ENCODE data around the gene TLR3. TPM values are rescaled to one million over a fixed set of nuclear protein-coding genes. Genes with fewer than 3 reads are reported as not detected.

Gene TLR3
- total and polyA plus RNA-seq, 4 experiments from 2014 or later = 2.1 to 4.1 (median 2.6) TPM

DNA sequence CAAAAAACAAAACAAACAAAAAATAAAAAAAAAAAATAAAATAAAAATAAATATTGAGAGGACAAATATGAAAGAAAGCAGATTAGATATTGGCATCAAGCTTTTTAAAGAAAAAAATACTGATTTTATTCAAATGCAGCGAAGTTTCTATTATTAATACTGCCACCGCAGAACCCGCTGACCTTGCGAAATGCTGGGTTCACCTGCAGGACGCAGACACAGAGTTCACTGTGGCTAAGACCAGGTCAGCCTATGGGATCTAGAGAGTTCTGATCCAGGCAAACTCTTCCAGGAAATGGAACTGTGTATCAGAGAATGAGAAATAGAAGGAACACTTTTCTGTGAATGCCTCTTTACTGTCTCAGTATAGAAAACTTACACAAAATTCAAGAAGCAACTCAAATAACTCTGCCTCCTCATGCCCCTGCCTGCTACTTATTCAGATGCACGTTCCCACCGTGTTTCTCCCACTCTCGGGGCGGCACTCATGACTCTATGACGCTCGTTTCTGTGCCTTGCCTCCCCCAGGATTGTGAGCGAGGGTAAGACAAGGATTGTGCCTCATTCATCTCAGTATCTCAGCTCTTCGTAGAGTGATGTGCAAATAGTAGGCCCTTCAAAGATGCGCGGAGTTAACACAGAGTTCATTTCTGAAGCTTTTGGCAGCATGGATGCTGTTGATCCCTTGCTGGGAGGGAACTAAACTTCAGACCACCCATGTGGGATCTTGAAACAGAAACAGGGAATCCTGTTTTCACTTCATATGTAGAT lies 44.1 kb upstream of the TLR3 start:
- DNase-seq = no peak
- Histone ChIP-seq H3K27me3 (ENCODE audit: insufficient read depth, low read length) (no peaks in the 10 kb centered on the region), H3K4me3 (ENCODE audit: low read length in 2 of 2) (no peak overlapping the region), H3K9me3 (ENCODE audit: control insufficient read depth in 1 of 2, low read length in 2 of 2) (no peaks in the 10 kb centered on the region), H3K36me3 (ENCODE audit: insufficient read depth, low read length) (no peaks in the 10 kb centered on the region), H3K4me1 (ENCODE audit: insufficient read depth, low read length) (no peaks in the 10 kb centered on the region), H3K27ac (ENCODE audit: low read depth, low read length) (no peak overlapping the region)
- no peaks in the 10 kb centered on the region for H3K36me3 Mint-ChIP-seq
- POLR2A ChIA-PET (ENCODE audit: partially characterized antibody) = no interaction called here
- CTCF ChIA-PET (ENCODE audit: partially characterized antibody) = interaction anchor here (1.5 kb wide), 1 partner anchor 13 kb away, joined by 5 read pairs; no protein-coding TSS in a partner anchor
- H3K27ac Mint-ChIP-seq = no peak overlapping the region
- peaks cover 12 to 15% of the 10 kb centered on the region in 2 donors for H3K27me3 Mint-ChIP-seq
- intact Hi-C loops (cut with micrococcal nuclease) = no loop called here
- peaks cover 0 to 2% (median 0%) of the 10 kb centered on the region in 8 donors for H3K9me3 Mint-ChIP-seq
- H3K4me3 Mint-ChIP-seq = no peak overlapping the region
- no peaks in the 10 kb centered on the region for H3K4me1 Mint-ChIP-seq

DNA sequence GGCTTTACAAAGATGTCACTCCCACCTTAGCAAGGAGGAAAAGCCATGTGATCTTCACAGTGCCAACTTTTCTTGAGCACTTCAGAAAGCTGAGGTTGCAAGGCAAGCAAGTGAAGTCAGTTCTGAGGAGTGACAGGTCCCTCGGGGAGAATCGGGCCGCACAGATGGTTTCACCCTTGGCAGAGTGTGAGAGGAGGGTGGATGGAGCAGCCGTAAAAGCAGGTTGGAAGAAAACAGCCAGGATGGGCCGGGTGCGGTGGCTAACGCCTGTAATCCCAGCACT lies 43.6 kb upstream of the TLR3 start:
- intact Hi-C loops (cut with micrococcal nuclease) = no loop called here
- H3K4me1 Mint-ChIP-seq = no peaks in the 10 kb centered on the region
- no peak overlapping the region for H3K4me3 Mint-ChIP-seq
- CTCF ChIA-PET (ENCODE audit: partially characterized antibody) = interaction anchor here (1.5 kb wide), 1 partner anchor 12 kb away, joined by 5 read pairs; no protein-coding TSS in a partner anchor
- H3K27me3 Mint-ChIP-seq = peaks cover 12 to 15% of the 10 kb centered on the region in 2 donors
- no peaks in the 10 kb centered on the region for H3K27me3 ChIP-seq (ENCODE audit: insufficient read depth, low read length)
- H3K36me3 Mint-ChIP-seq = no peaks in the 10 kb centered on the region
- POLR2A ChIA-PET (ENCODE audit: partially characterized antibody) = no interaction called here
- H3K27ac Mint-ChIP-seq = no peak overlapping the region
- peaks cover 0 to 2% (median 0%) of the 10 kb centered on the region in 8 donors for H3K9me3 Mint-ChIP-seq
- no peaks in the 10 kb centered on the region for H3K9me3 ChIP-seq (ENCODE audit: control insufficient read depth in 1 of 2, low read length in 2 of 2)
- no peak overlapping the region for H3K4me3 ChIP-seq (ENCODE audit: low read length in 2 of 2)
- H3K4me1 ChIP-seq (ENCODE audit: insufficient read depth, low read length) = no peaks in the 10 kb centered on the region
- no peak for DNase-seq
- no peaks in the 10 kb centered on the region for H3K36me3 ChIP-seq (ENCODE audit: insufficient read depth, low read length)
- no peak overlapping the region for H3K27ac ChIP-seq (ENCODE audit: low read depth, low read length)

DNA sequence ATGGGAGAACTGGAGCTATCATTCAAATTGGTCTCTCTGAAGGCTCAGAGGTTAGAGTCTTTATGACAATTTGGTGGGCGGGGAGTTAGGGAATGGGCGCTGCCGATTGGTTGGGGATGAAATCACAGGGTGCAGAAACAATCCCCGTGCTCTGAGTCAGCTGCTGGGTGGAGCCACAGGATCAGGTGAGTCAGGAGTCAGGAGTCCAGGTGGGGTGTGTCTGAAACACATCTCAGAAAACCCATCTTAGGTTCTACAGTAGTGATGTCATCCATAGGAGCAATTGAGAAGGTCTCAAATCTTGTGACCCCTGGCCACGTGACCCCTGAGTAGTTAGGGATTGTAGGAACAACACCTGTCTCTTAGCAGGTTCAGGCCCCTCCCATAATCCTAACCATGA lies 41.6 kb upstream of the TLR3 start:
- H3K27ac ChIP-seq (ENCODE audit: low read depth, low read length) = no peak overlapping the region
- intact Hi-C loops (cut with micrococcal nuclease) = no loop called here
- no peak overlapping the region for H3K4me3 ChIP-seq (ENCODE audit: low read length in 2 of 2)
- no peaks in the 10 kb centered on the region for H3K27me3 ChIP-seq (ENCODE audit: insufficient read depth, low read length)
- ChIA-PET POLR2A (ENCODE audit: partially characterized antibody) (no interaction called here), CTCF (ENCODE audit: partially characterized antibody) (interaction anchor here (0.9 kb wide), 1 partner anchor 11 kb away, joined by 3 read pairs; no protein-coding TSS in a partner anchor)
- Mint-ChIP-seq H3K27ac (no peak overlapping the region), H3K36me3 (no peaks in the 10 kb centered on the region), H3K27me3 (peaks cover 15 to 26% of the 10 kb centered on the region in 2 donors), H3K4me1 (no peaks in the 10 kb centered on the region), H3K4me3 (no peak overlapping the region), H3K9me3 (peaks cover 0 to 2% (median 0%) of the 10 kb centered on the region in 8 donors)
- no peak for DNase-seq
- H3K9me3 ChIP-seq (ENCODE audit: control insufficient read depth in 1 of 2, low read length in 2 of 2) = no peaks in the 10 kb centered on the region
- H3K4me1 ChIP-seq (ENCODE audit: insufficient read depth, low read length) = no peaks in the 10 kb centered on the region
- H3K36me3 ChIP-seq (ENCODE audit: insufficient read depth, low read length) = no peaks in the 10 kb centered on the region

DNA sequence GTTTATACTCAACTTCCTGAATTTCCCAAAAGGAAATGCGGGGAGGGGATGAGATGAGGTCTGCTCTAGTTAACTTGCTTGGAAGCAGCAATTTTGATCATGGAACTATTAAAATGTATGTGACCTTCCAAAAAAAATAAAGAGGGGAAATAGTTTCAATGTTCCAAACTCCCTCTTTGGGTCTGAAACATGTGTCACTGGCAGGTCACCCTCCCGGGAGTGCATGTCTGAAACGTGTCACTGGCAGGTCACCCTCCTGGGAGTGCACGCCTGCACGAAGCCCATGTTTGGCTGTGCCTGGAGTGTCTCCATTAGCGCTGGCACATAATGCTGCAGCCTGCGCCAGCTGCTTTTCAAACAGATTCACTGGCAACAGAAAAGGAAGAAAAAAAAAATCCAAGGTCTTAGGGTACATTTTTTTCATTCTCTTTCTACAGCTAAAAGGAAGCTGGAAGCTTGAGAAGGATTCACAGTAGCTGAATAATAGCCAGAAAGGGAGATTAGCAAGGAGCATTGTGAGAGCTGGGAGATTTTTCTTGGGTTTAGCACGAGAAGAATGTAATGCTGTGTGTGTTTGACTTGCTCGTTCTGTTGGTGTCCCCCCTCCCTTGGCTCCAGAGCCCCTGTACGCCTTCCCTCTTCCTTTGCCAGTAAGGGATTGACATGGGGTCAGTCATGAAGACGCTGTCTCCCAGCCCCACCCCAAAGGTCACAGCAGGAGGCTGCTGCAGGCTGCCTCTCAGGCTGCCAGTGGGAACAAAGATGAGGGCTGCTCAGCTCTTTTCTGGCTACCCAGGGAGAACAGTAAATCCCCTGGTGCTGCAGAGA lies 39.2 kb upstream of the TLR3 start:
- Histone ChIP-seq H3K4me3 (ENCODE audit: low read length in 2 of 2) (no peak overlapping the region), H3K9me3 (ENCODE audit: control insufficient read depth in 1 of 2, low read length in 2 of 2) (no peaks in the 10 kb centered on the region), H3K36me3 (ENCODE audit: insufficient read depth, low read length) (no peaks in the 10 kb centered on the region), H3K27ac (ENCODE audit: low read depth, low read length) (no peak overlapping the region), H3K4me1 (ENCODE audit: insufficient read depth, low read length) (no peaks in the 10 kb centered on the region), H3K27me3 (ENCODE audit: insufficient read depth, low read length) (no peaks in the 10 kb centered on the region)
- Mint-ChIP-seq H3K27ac (no peak overlapping the region), H3K4me1 (no peaks in the 10 kb centered on the region), H3K36me3 (no peaks in the 10 kb centered on the region), H3K27me3 (peaks cover 17 to 26% of the 10 kb centered on the region in 2 donors), H3K4me3 (no peak overlapping the region), H3K9me3 (peaks cover 0 to 10% (median 3%) of the 10 kb centered on the region in 8 donors)
- ChIA-PET CTCF (ENCODE audit: partially characterized antibody) (no interaction called here), POLR2A (ENCODE audit: partially characterized antibody) (no interaction called here)
- DNase-seq = no peak
- intact Hi-C loops (cut with micrococcal nuclease) = no loop called here

DNA sequence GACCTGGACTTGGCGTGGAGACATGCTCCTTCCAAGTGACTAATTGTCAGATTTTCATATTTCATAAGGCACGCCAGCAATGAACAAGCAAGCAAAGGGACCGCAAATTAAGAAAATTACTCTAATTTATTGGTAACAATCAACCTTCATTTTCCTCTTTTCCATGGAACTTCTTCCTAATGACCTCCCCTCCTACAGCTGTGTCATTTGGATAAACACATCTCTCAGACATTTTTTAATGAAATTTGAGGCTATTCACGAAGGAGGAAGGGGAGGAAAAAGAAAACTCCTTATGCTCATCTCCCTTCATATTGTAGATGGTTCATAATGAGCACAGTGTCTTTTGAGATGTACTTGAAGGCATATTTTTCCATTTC lies 38.6 kb upstream of the TLR3 start:
- Mint-ChIP-seq H3K36me3 (no peaks in the 10 kb centered on the region), H3K4me3 (no peak overlapping the region), H3K9me3 (peaks cover 0 to 14% (median 4%) of the 10 kb centered on the region in 8 donors), H3K27me3 (peaks cover 14 to 29% of the 10 kb centered on the region in 2 donors), H3K27ac (no peak overlapping the region), H3K4me1 (no peaks in the 10 kb centered on the region)
- intact Hi-C loops (cut with micrococcal nuclease) = no loop called here
- Histone ChIP-seq H3K36me3 (ENCODE audit: insufficient read depth, low read length) (no peaks in the 10 kb centered on the region), H3K4me3 (ENCODE audit: low read length in 2 of 2) (no peak overlapping the region), H3K4me1 (ENCODE audit: insufficient read depth, low read length) (no peaks in the 10 kb centered on the region), H3K27ac (ENCODE audit: low read depth, low read length) (no peak overlapping the region), H3K9me3 (ENCODE audit: control insufficient read depth in 1 of 2, low read length in 2 of 2) (no peaks in the 10 kb centered on the region), H3K27me3 (ENCODE audit: insufficient read depth, low read length) (no peaks in the 10 kb centered on the region)
- CTCF ChIA-PET (ENCODE audit: partially characterized antibody) = no interaction called here
- POLR2A ChIA-PET (ENCODE audit: partially characterized antibody) = no interaction called here
- DNase-seq = no peak

DNA sequence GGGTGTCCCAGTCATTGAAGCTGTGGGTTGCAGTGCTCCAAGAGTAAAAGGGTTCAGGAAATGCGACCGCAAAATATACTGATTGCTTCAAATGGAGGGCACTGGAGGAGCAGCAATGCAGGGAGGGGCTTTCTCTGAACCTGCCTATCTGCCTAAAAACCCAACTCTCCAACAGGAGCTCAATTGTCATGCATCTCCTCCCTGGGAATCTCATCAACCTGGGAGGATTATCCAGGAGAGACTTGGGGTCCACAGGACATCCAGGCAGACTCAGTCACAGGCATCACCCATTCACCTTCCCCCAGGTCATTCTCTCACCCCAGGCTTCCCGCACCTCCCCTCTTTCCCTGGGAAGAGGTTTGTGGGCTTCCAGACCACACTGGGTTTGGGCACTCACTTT lies 38.2 kb upstream of the TLR3 start:
- Mint-ChIP-seq H3K36me3 (no peaks in the 10 kb centered on the region), H3K4me1 (no peaks in the 10 kb centered on the region), H3K9me3 (peaks cover 0 to 14% (median 4%) of the 10 kb centered on the region in 8 donors), H3K4me3 (no peak overlapping the region), H3K27ac (no peak overlapping the region), H3K27me3 (peaks cover 13 to 29% of the 10 kb centered on the region in 2 donors)
- intact Hi-C loops (cut with micrococcal nuclease) = no loop called here
- Histone ChIP-seq H3K27ac (ENCODE audit: low read depth, low read length) (no peak overlapping the region), H3K36me3 (ENCODE audit: insufficient read depth, low read length) (no peaks in the 10 kb centered on the region), H3K27me3 (ENCODE audit: insufficient read depth, low read length) (no peaks in the 10 kb centered on the region), H3K9me3 (ENCODE audit: control insufficient read depth in 1 of 2, low read length in 2 of 2) (no peaks in the 10 kb centered on the region), H3K4me3 (ENCODE audit: low read length in 2 of 2) (no peak overlapping the region), H3K4me1 (ENCODE audit: insufficient read depth, low read length) (no peaks in the 10 kb centered on the region)
- no peak for DNase-seq
- ChIA-PET CTCF (ENCODE audit: partially characterized antibody) (no interaction called here), POLR2A (ENCODE audit: partially characterized antibody) (no interaction called here)

DNA sequence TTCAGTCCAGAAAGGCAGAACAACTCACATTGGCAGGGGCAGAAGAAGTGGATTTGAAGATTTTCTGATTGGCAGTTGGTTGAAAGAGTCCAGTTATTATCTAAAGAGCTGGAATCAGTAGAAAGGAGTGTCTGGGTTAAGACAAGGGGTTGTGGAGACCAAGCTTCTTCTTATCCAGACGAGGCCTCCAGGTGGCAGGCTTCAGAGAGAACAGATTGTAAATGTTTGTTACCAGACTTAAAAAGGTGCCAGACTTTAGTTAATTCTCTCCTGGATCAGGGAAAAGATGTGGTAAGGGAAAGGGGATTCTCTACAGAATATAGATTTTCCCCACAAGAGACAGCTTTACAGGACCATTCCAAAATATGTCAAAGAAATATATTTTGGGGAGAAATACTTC lies 36.7 kb upstream of the TLR3 start:
- H3K4me3 ChIP-seq (ENCODE audit: low read length in 2 of 2) = no peak overlapping the region
- H3K4me1 Mint-ChIP-seq = no peaks in the 10 kb centered on the region
- no peaks in the 10 kb centered on the region for H3K9me3 ChIP-seq (ENCODE audit: control insufficient read depth in 1 of 2, low read length in 2 of 2)
- H3K27ac Mint-ChIP-seq = peak overlapping the region in 1 of 7 donors; percentile 5
- H3K36me3 ChIP-seq (ENCODE audit: insufficient read depth, low read length) = no peaks in the 10 kb centered on the region
- H3K4me3 Mint-ChIP-seq = no peak overlapping the region
- no peaks in the 10 kb centered on the region for H3K27me3 ChIP-seq (ENCODE audit: insufficient read depth, low read length)
- H3K9me3 Mint-ChIP-seq = peaks cover 0 to 17% (median 4%) of the 10 kb centered on the region in 8 donors
- H3K27me3 Mint-ChIP-seq = peaks cover 17 to 33% of the 10 kb centered on the region in 2 donors
- H3K27ac ChIP-seq (ENCODE audit: low read depth, low read length) = no peak overlapping the region
- intact Hi-C loops (cut with micrococcal nuclease) = no loop called here
- no peaks in the 10 kb centered on the region for H3K36me3 Mint-ChIP-seq
- DNase-seq = no peak
- POLR2A ChIA-PET (ENCODE audit: partially characterized antibody) = no interaction called here
- CTCF ChIA-PET (ENCODE audit: partially characterized antibody) = no interaction called here
- H3K4me1 ChIP-seq (ENCODE audit: insufficient read depth, low read length) = no peaks in the 10 kb centered on the region
